HT-29 (cell line): ENCODE data around the gene OR8D4. TPM values are rescaled to one million over a fixed set of nuclear protein-coding genes. Genes with fewer than 3 reads are reported as not detected.

ENCODE experiments used
- total RNA-seq: library from RNA; depleted of rRNA; stranded (reverse); fragments of >200 nt; shearing (Covaris generic); gene quantifications from 2 replicates; pipeline ENCODE4 v1.2.3, GENCODE V29; 2014; rRNA removed

The OR8D4 gene
- total RNA-seq, 1 experiment from 2014 or later, result not detected

Other genes with a start within 250 kb of the OR8D4 start
- gene SCN3B, start 247.5 kb upstream of the OR8D4 start, total RNA-seq, result not detected in 2 replicates
- 9.8 and 12.4 TPM in 2 replicates for gene ZNF202, start 160.5 kb upstream of the OR8D4 start, total RNA-seq
- gene OR6X1, start 147.6 kb upstream of the OR8D4 start, total RNA-seq, result not detected in 2 replicates
- not detected in 2 replicates for gene OR6M1, start 95.8 kb upstream of the OR8D4 start, total RNA-seq
- gene TMEM225, start 16.5 kb upstream of the OR8D4 start, total RNA-seq, result not detected in 2 replicates
- not detected in 2 replicates for gene OR4D5, start 37.5 kb downstream of the OR8D4 start, total RNA-seq
- gene OR6T1, start 41.7 kb downstream of the OR8D4 start, total RNA-seq, result not detected in 2 replicates
- gene OR10S1, start 75.6 kb downstream of the OR8D4 start, total RNA-seq, result not detected in 2 replicates
- gene OR10G6, start 93.0 kb downstream of the OR8D4 start, total RNA-seq, result not detected in 2 replicates
- gene OR10G4, start 110.8 kb downstream of the OR8D4 start, total RNA-seq, result not detected in 2 replicates
- gene OR10G9, start 120.8 kb downstream of the OR8D4 start, total RNA-seq, result not detected in 2 replicates
- not detected in 2 replicates for gene OR10G8, start 124.6 kb downstream of the OR8D4 start, total RNA-seq
- gene OR10G7, start 139.2 kb downstream of the OR8D4 start, total RNA-seq, result not detected in 2 replicates
- 0.18 and 0.81 TPM in 2 replicates for gene VWA5A, start 213.3 kb downstream of the OR8D4 start, total RNA-seq